ENCODE measurements around the gene RPL38. TPM values are rescaled to one million over a fixed set of nuclear protein-coding genes. Genes with fewer than 3 reads are reported as not detected.
"Not testable (repeated sequence)": the region's sequence is repeated elsewhere in the genome, so short reads cannot be mapped to it uniquely, and the experiment has no call there.

RPL38 gene
- polyA plus RNA-seq, 1 of the 3 experiments (the other 2 are of a cell fraction): 4,154 TPM

DNA sequence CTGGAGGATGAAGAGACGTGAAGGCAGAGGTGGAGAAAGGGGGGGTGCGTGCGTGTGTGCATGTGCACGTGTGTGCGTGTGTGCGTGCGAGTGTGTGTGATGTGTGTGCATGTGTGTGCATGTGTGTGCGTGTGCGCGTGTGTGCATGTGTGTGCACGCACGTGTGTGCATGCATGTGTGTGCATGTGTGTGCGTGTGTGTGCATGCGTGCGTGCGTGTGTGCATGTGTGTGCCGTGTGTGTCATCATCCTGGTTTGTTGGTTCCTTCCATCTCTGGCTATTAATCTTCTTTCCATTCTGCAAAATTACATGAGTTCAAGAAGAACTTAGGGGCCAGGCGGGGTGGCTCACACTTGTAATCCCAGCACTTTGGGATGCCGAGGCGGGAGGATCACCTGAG, 17.0 kb upstream of the RPL38 start (continued):
- TF ChIP-seq, protein P1, sequence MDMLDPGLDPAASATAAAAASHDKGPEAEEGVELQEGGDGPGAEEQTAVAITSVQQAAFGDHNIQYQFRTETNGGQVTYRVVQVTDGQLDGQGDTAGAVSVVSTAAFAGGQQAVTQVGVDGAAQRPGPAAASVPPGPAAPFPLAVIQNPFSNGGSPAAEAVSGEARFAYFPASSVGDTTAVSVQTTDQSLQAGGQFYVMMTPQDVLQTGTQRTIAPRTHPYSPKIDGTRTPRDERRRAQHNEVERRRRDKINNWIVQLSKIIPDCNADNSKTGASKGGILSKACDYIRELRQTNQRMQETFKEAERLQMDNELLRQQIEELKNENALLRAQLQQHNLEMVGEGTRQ (IDR thresholded peaks at IDR 0.05; ENCODE audit: borderline replicate concordance, low read depth, low read length): no peak

DNA sequence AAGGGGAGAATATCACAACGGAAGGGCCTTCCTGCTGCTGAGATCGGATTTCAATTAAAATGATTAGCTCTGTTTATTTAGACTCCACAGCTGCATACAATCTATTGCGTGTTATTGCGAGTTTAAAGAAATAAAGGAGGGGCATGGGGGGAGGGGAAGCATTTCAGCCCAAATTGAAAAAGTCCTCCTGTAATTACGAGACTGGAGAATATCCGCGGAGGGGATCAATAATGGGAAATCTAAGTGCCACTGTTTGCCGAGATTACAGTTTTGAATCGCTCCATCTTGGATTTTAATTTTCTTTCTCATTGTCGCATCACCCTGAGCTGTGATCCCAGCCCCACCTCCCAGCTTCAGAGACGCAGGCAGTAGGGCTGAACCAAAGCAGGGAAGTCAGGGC, 15.7 kb upstream of the RPL38 start:
- no peaks in the 10 kb centered on the region for H3K36me3 ChIP-seq (replicated peaks in 1 of 2; ENCODE audit: control insufficient read depth in 1 of 2, insufficient read depth in 2 of 2, low read length in 1 of 2)
- no peak for TF ChIP-seq RXRA (IDR thresholded peaks at IDR 0.05; ENCODE audit: borderline replicate concordance, low read depth)
- no peak for TF ChIP-seq FOXM1 (IDR thresholded peaks at IDR 0.05; ENCODE audit: low read depth)
- TF ChIP-seq FOXJ3 (CRISPR knock-in tag; IDR thresholded peaks at IDR 0.05): no peak
- TF ChIP-seq, protein P2, sequence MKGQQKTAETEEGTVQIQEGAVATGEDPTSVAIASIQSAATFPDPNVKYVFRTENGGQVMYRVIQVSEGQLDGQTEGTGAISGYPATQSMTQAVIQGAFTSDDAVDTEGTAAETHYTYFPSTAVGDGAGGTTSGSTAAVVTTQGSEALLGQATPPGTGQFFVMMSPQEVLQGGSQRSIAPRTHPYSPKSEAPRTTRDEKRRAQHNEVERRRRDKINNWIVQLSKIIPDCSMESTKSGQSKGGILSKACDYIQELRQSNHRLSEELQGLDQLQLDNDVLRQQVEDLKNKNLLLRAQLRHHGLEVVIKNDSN (IDR thresholded peaks at IDR 0.05; ENCODE audit: borderline replicate concordance, low read depth): no peak
- no peak for TF ChIP-seq NRF1 (IDR thresholded peaks at IDR 0.05; ENCODE audit: low read depth, low read length)
- no peak for TF ChIP-seq JUND (IDR thresholded peaks at IDR 0.05)
- no peak for TF ChIP-seq MEF2A (IDR thresholded peaks at IDR 0.05; ENCODE audit: borderline replicate concordance, low read depth)
- no peak for TF ChIP-seq TEAD4 (IDR thresholded peaks at IDR 0.05; ENCODE audit: borderline replicate concordance, insufficient read depth)
- TF ChIP-seq NFIC (IDR thresholded peaks at IDR 0.05; ENCODE audit: borderline replicate concordance): no peak
- TF ChIP-seq GABPA (IDR thresholded peaks at IDR 0.05; ENCODE audit: low read depth): no peak
- TF ChIP-seq YY1 (IDR thresholded peaks at IDR 0.05; ENCODE audit: low read depth): no peak
- TF ChIP-seq SIN3A (IDR thresholded peaks at IDR 0.05; ENCODE audit: borderline replicate concordance, low read depth, low read length): no peak
- TF ChIP-seq, protein P3, sequence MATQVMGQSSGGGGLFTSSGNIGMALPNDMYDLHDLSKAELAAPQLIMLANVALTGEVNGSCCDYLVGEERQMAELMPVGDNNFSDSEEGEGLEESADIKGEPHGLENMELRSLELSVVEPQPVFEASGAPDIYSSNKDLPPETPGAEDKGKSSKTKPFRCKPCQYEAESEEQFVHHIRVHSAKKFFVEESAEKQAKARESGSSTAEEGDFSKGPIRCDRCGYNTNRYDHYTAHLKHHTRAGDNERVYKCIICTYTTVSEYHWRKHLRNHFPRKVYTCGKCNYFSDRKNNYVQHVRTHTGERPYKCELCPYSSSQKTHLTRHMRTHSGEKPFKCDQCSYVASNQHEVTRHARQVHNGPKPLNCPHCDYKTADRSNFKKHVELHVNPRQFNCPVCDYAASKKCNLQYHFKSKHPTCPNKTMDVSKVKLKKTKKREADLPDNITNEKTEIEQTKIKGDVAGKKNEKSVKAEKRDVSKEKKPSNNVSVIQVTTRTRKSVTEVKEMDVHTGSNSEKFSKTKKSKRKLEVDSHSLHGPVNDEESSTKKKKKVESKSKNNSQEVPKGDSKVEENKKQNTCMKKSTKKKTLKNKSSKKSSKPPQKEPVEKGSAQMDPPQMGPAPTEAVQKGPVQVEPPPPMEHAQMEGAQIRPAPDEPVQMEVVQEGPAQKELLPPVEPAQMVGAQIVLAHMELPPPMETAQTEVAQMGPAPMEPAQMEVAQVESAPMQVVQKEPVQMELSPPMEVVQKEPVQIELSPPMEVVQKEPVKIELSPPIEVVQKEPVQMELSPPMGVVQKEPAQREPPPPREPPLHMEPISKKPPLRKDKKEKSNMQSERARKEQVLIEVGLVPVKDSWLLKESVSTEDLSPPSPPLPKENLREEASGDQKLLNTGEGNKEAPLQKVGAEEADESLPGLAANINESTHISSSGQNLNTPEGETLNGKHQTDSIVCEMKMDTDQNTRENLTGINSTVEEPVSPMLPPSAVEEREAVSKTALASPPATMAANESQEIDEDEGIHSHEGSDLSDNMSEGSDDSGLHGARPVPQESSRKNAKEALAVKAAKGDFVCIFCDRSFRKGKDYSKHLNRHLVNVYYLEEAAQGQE (IDR thresholded peaks at IDR 0.05; ENCODE audit: low read depth, low read length): no peak
- no peak for TF ChIP-seq SMC3 (IDR thresholded peaks at IDR 0.05; ENCODE audit: low read depth, low read length)
- TF ChIP-seq TCF12 (IDR thresholded peaks at IDR 0.05): no peak
- TF ChIP-seq, protein P4, sequence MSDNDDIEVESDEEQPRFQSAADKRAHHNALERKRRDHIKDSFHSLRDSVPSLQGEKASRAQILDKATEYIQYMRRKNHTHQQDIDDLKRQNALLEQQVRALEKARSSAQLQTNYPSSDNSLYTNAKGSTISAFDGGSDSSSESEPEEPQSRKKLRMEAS (IDR thresholded peaks at IDR 0.05; ENCODE audit: low read depth): no peak
- no peak for TF ChIP-seq RCOR1 (IDR thresholded peaks at IDR 0.05; ENCODE audit: low read length)
- TF ChIP-seq EP300 (IDR thresholded peaks at IDR 0.05; ENCODE audit: borderline replicate concordance in 1 of 2, low read depth in 1 of 2, low read length in 1 of 2): no peak
- TF ChIP-seq RAD21 (IDR thresholded peaks at IDR 0.05; ENCODE audit: low read length): no peak
- no peak overlapping the region for H3K9ac ChIP-seq
- no peaks in the 10 kb centered on the region for H3F3A ChIP-seq (replicated peaks; ENCODE audit: insufficient read depth)
- DNase-seq: no peak
- ChIA-PET CTCF (interaction anchor here (0.6 to 18.5 kb wide), 5 partner anchors 11 to 1631 kb away, joined by 3 to 284 read pairs (median 6); partner anchors contain the start of gene RPL38), POLR2A (interaction anchor here (1.2 kb wide), 1 partner anchor 15 kb away, joined by 3 read pairs; no protein-coding TSS in a partner anchor)
- H3K4me1 ChIP-seq (ENCODE audit: control insufficient read depth in 1 of 2, insufficient read depth in 2 of 2, low read depth in 1 of 2, low read length in 1 of 2): no peaks in the 10 kb centered on the region; a peak in 1 of 4 replicates
- no peaks in the 10 kb centered on the region for H4K20me1 ChIP-seq (ENCODE audit: insufficient read depth)
- H3K9me2 ChIP-seq: no peaks in the 10 kb centered on the region
- H3K9me3 ChIP-seq: no peaks in the 10 kb centered on the region
- no peak overlapping the region for H3K27ac ChIP-seq (ENCODE audit: low read depth in 2 of 2, low read length in 1 of 2)
- H3K4me2 ChIP-seq: no peak overlapping the region
- no peaks in the 10 kb centered on the region for H3K79me2 ChIP-seq (ENCODE audit: insufficient read depth)
- no peaks in the 10 kb centered on the region for H3K27me3 ChIP-seq (ENCODE audit: insufficient read depth)
- no peak overlapping the region for H2AFZ ChIP-seq (ENCODE audit: low read depth)
- H3K4me3 ChIP-seq (ENCODE audit: low read depth in 2 of 2, low read length in 1 of 2): no peak overlapping the region
- 55% methylated on average over 11 of the region's 11 CpGs for WGBS (ENCODE audit: low lambda C conversion rate)

DNA sequence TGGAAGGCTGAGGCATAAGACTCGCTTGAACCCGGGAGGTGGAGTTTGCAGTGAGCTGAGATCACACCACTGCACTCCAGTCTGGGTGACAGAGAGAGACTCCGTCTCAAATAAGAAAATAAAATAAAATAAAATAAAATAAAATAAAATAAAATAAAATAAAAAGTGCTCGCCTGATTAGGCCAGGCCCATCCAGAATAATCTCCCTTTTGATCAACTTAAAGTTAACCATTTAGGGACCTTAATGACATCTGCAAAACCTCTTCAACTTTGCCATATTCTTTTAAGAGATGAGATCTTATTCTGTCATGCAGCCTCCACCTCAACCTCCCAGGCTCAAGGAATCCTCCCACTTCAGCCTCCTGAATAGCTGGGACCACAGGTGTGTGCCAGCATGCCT, 14.8 kb upstream of the RPL38 start:
- not testable (repeated sequence) for H4K20me1 ChIP-seq (ENCODE audit: insufficient read depth); H3K9ac ChIP-seq; H3K9me2 ChIP-seq; H3K79me2 ChIP-seq (ENCODE audit: insufficient read depth); H3K4me2 ChIP-seq; H3K4me1 ChIP-seq (ENCODE audit: control insufficient read depth in 1 of 2, insufficient read depth in 2 of 2, low read depth in 1 of 2, low read length in 1 of 2); H3K27me3 ChIP-seq (ENCODE audit: insufficient read depth); DNase-seq; H3K9me3 ChIP-seq; H3K27ac ChIP-seq (ENCODE audit: low read depth in 2 of 2, low read length in 1 of 2); H3K4me3 ChIP-seq (ENCODE audit: low read depth in 2 of 2, low read length in 1 of 2); H3F3A ChIP-seq (replicated peaks; ENCODE audit: insufficient read depth); H3K36me3 ChIP-seq (replicated peaks in 1 of 2; ENCODE audit: control insufficient read depth in 1 of 2, insufficient read depth in 2 of 2, low read length in 1 of 2); H2AFZ ChIP-seq (ENCODE audit: low read depth)
- ChIA-PET POLR2A (interaction anchor here (1.2 kb wide), 1 partner anchor 14 kb away, joined by 3 read pairs; no protein-coding TSS in a partner anchor), CTCF (interaction anchor here (1.8 to 18.5 kb wide), 3 partner anchors 12 to 542 kb away, joined by 6 to 284 read pairs (median 30); partner anchors contain the start of gene RPL38)
- WGBS (ENCODE audit: low lambda C conversion rate): 45% methylated on average over 4 of the region's 4 CpGs

All from SK-N-SH (cell line).